ENCODE results near the gene ANO3.

GRCh38 chr11:26573896-26574295, 242.0 kb downstream of the ANO3 start:
- TF ChIP-seq CTCF (IDR thresholded peaks at IDR 0.05): no peak
- no peak for TF ChIP-seq POLR2A (IDR thresholded peaks at IDR 0.05)

All from thyroid gland (tissue), 4 donors.